ENCODE data around the gene HEMK1. TPM values are rescaled to one million over a fixed set of nuclear protein-coding genes. Genes with fewer than 3 reads are reported as not detected.
A peak's percentile ranks its signal among the peaks of the same experiment; 100 is the strongest.

The HEMK1 gene
- total RNA-seq, 2 experiments from 2014 or later = 97.1 to 101 TPM

DNA sequence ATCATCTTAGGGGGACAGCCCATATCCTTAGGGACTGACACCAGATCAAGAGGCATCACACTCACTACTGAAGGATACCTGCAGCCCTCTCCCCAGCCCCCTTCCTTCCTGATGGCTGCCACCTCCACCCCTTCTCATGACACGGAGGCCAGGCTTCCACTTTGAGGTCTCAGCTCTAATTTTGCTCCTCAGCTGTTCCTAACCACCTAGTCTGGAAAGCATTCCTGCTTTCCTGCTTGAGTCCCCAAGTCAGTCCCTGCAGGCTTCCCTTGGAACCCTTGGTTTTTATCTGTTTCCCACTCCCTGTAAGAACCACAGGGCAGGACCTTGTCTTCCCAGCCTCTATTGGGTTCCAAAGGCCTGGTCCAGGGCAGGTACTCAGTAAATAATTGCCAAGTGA is 5.0 kb upstream of the HEMK1 start:
- Mint-ChIP-seq H3K9me3 (no peaks in the 10 kb centered on the region), H3K4me1 (ENCODE audit: low read depth) (peaks cover 28% of the 10 kb centered on the region), H3K27ac (no peak overlapping the region), H3K36me3 (ENCODE audit: low read depth) (peaks cover 19% of the 10 kb centered on the region), H3K27me3 (no peaks in the 10 kb centered on the region), H3K4me3 (no peak overlapping the region)
- ChIA-PET CTCF (interaction anchor here (1.1 kb wide), 1 partner anchor 52 kb away, joined by 3 read pairs; no protein-coding TSS in a partner anchor), POLR2A (interaction anchor here (1.0 to 1.3 kb wide), 2 partner anchors 11 to 21 kb away, joined by 3 to 4 read pairs; no protein-coding TSS in a partner anchor)
- intact Hi-C loops (cut with micrococcal nuclease) = no loop called here
- DNase-seq (no peak), ATAC-seq (no peak)
- TF ChIP-seq, protein P1, sequence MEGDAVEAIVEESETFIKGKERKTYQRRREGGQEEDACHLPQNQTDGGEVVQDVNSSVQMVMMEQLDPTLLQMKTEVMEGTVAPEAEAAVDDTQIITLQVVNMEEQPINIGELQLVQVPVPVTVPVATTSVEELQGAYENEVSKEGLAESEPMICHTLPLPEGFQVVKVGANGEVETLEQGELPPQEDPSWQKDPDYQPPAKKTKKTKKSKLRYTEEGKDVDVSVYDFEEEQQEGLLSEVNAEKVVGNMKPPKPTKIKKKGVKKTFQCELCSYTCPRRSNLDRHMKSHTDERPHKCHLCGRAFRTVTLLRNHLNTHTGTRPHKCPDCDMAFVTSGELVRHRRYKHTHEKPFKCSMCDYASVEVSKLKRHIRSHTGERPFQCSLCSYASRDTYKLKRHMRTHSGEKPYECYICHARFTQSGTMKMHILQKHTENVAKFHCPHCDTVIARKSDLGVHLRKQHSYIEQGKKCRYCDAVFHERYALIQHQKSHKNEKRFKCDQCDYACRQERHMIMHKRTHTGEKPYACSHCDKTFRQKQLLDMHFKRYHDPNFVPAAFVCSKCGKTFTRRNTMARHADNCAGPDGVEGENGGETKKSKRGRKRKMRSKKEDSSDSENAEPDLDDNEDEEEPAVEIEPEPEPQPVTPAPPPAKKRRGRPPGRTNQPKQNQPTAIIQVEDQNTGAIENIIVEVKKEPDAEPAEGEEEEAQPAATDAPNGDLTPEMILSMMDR (IDR thresholded peaks at IDR 0.05) = no peak

- Mint-ChIP-seq H3K36me3 (ENCODE audit: low read depth) (peaks cover 42% of the 10 kb centered on the region), H3K4me3 (peak overlapping the region; percentile 91), H3K4me1 (ENCODE audit: low read depth) (peaks cover 41% of the 10 kb centered on the region), H3K27me3 (no peaks in the 10 kb centered on the region), H3K27ac (peak overlapping the region; percentile 64), H3K9me3 (no peaks in the 10 kb centered on the region)
- CTCF ChIA-PET = interaction anchor here (1.2 to 14.6 kb wide), 6 partner anchors 23 to 219 kb away, joined by 3 to 769 read pairs (median 19); partner anchors contain the start of genes CISH and MAPKAPK3
- TF ChIP-seq, protein P1 (IDR thresholded peaks at IDR 0.05) = no peak
- DNase-seq (no peak), ATAC-seq (no peak)
- POLR2A ChIA-PET = interaction anchor here (1.6 to 18.9 kb wide), 5 partner anchors 10 to 228 kb away, joined by 3 to 2276 read pairs (median 61); partner anchors contain the start of genes CISH, MAPKAPK3 and RASSF1
- intact Hi-C loops (cut with micrococcal nuclease) = no loop called here
Measured at GRCh38 chr3:50567011-50567385, 2.3 kb upstream of the HEMK1 start.

DNA sequence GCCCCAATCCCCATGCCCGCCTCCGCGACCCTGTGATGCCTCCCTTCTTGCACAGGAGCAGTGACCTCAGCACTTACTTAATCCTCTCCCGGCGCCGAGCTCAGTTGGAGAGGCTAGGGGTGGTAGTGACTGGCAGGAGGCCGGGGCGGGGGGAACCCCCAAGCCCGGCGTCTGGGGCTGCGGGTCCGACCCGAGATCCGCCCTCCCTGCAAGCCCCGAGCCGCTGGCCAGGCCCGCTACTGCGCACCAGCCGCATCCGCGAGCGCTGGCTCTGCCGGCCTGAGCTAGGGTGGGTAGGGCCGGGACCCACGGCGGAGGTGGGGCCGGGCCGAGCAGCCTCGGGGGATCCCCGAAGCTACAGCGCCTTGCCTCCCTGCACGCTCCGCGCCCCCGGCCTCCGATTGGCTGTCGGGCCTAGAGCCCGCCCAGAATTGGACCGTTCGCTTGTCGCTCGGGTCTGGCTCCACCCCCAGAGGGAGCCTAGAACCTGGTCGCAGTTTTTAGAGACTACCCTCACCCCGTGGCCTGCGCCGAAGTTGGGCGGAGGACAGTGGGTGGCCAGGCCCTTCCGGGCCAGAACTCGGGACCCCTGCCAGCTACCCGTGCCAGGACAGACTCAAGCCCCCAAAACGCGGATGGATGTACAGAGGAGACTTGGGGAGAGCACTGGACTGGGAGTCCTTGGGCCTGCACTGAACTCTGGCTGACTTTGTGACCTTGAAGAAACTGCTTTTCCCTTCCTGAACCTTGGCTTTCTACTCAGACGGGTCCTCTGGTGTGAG is 1.7 kb upstream of the HEMK1 start, which contains the start of gene C3orf18:
TSS of gene C3orf18 (minus strand) at position 362 of the 782 bp plus-strand sequence. CDS start 2,048 bp downstream, outside the sequence.
- peak; percentile 73 for ATAC-seq
- Mint-ChIP-seq H3K36me3 (ENCODE audit: low read depth) (peaks cover 48% of the 10 kb centered on the region), H3K4me1 (ENCODE audit: low read depth) (peaks cover 45% of the 10 kb centered on the region), H3K4me3 (peak within 1 kb of the TSS; percentile 91), H3K27me3 (no peaks in the 10 kb centered on the region), H3K27ac (peak within 1 kb of the TSS; percentile 98), H3K9me3 (no peaks in the 10 kb centered on the region)
- CTCF ChIA-PET = interaction anchor here (1.2 to 14.6 kb wide), 6 partner anchors 22 to 220 kb away, joined by 3 to 769 read pairs (median 19); partner anchors contain the start of genes CISH and MAPKAPK3
- DNase-seq = peak; percentile 98
- TF ChIP-seq, protein P1 (IDR thresholded peaks at IDR 0.05) = no peak
- intact Hi-C loops (cut with micrococcal nuclease) = no loop called here
- POLR2A ChIA-PET = interaction anchor here (0.7 to 18.9 kb wide), 10 partner anchors 8 to 268 kb away, joined by 3 to 2276 read pairs (median 8); partner anchors contain the start of genes CISH, HYAL3, MAPKAPK3 and NAA80

- ATAC-seq (no peak), DNase-seq (peak; percentile 30)
- intact Hi-C loops (cut with micrococcal nuclease) = no loop called here
- ChIA-PET POLR2A (interaction anchor here (0.8 to 18.9 kb wide), 14 partner anchors 8 to 232 kb away, joined by 3 to 2276 read pairs (median 7); partner anchors contain the start of genes CISH, MAPKAPK3, RASSF1 and ZMYND10), CTCF (interaction anchor here (0.8 to 14.6 kb wide), 6 partner anchors 19 to 82 kb away, joined by 3 to 769 read pairs (median 22); partner anchors contain the start of genes CISH and MAPKAPK3)
- Mint-ChIP-seq H3K9me3 (no peaks in the 10 kb centered on the region), H3K27ac (peak overlapping the region; percentile 93), H3K4me3 (peak overlapping the region; percentile 91), H3K36me3 (ENCODE audit: low read depth) (peaks cover 67% of the 10 kb centered on the region), H3K27me3 (peaks cover 2% of the 10 kb centered on the region), H3K4me1 (ENCODE audit: low read depth) (peaks cover 57% of the 10 kb centered on the region)
- TF ChIP-seq, protein P1 (IDR thresholded peaks at IDR 0.05) = no peak
Measured at GRCh38 chr3:50570508-50571279, 1.4 kb downstream of the HEMK1 start.
